Diencephalon (tissue), 1 donor: ENCODE results near the gene SPATA20. TPM values are rescaled to one million over a fixed set of nuclear protein-coding genes. Genes with fewer than 3 reads are reported as not detected.

Source experiments
- total RNA-seq: library from RNA; depleted of rRNA; stranded (reverse); fragments of >200 nt; gene quantifications from one replicate; pipeline ENCODE4 v1.2.3, GENCODE V29; 2014

Gene SPATA20
- 32.8 TPM for total RNA-seq

DNA sequence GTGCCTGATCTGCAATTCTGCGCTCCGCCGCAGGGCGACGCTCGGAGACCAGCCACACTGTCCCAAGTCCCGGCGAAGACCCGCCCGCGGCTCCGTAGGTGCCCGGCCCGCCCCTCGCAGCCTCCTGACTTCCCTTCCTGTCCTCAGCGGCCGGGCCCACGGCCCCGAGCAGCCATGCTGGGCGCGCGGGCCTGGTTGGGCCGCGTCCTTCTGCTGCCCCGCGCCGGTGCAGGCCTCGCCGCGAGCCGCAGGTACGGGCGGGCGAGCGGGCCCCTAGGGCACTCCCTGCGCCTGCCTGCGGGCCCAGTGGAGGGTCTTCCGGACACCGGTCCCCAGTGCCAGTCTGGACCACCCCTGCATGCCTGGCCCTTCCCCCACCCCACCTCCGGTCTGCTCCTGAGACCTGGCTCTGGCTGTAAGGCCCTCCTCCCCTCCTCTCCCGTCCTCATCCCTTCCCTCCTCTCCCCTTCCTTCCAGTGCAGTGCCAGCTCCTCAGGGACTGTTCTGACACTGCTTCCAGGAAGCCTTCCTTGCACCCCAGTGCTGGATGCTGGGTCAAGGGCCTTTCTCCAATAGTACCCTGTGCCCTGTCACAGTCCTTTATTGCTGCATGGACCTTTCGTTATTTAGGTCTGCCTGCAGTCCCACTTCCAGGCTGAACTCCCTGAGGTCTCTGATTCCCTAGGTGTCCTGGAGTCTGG, at the start of gene SPATA20:
Gene SPATA20, plus strand, starts transcription at position 140 of the 701 bp plus-strand sequence. Its CDS starts 35 bp downstream, at position 175.

DNA sequence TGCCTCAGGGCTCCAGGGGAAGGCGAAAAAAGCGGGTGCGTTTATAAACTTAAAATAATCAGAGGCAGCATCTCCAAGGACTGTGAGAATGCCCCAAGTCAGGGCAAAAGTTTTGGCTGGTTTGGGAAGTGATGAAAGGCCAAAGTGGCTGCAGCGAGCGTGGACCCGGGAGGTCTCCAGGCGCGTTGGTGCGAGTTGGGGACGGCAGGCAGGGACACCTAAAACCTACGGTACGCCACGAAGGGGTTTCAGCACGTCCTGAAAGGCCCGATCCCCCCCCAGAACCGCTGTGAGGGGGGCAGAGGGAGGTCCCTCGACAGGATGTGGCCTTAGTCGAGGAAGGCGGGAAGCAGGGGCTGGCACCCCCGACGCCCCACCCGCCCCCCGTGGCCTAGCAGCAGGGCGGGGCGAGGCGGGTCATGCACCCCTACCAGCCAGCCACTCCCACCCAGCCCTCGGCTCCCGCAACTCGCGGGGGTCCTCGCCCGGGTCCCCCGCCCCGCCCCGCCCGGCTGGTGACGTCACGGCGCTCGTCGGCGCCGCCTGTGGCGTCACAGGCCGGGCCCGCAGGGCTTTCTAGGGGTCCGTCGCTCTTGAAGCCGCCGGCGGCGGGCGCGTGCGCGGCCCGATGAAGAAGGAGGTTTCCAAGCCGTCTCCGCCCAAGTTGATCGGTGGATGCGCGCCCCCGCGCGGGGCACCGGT, 39.0 kb upstream of the SPATA20 start, which contains the start of gene MYCBPAP:
Gene MYCBPAP, plus strand, starts transcription at position 569 of the 702 bp plus-strand sequence. CDS start 236 bp downstream, outside the sequence.

DNA sequence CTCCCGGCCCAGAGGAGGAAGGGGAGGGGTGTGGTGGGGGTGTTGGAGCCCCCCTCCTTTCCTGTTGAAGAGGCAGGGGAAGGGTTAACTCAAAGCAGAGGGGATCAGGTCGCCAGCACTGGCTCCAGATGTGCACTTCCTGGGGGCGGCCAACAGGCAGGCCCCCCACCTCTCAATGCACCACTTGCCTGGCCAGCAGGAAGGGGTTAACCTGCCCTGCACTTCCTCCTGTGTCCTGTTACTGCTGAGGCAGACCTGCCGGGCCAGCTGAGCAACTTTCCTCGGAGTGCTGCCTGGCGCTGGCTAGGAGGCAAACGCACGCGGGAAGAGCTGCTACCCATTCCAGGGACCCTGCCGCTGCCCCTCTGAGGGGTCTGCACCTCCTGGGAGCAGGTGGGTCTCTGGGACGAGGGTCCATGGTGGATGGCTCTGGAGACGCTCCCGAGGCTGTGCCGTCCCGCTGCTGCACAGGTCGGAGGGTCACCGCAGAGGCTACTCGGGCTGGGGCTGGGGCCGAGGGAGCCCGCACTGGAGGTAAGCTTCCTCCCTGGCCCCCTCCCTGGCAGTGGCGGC, 14.4 kb upstream of the SPATA20 start, which contains the start of gene EPN3:
Gene EPN3, plus strand, starts transcription at position 284 of the 573 bp plus-strand sequence. CDS start 3,822 bp downstream, outside the sequence.

DNA sequence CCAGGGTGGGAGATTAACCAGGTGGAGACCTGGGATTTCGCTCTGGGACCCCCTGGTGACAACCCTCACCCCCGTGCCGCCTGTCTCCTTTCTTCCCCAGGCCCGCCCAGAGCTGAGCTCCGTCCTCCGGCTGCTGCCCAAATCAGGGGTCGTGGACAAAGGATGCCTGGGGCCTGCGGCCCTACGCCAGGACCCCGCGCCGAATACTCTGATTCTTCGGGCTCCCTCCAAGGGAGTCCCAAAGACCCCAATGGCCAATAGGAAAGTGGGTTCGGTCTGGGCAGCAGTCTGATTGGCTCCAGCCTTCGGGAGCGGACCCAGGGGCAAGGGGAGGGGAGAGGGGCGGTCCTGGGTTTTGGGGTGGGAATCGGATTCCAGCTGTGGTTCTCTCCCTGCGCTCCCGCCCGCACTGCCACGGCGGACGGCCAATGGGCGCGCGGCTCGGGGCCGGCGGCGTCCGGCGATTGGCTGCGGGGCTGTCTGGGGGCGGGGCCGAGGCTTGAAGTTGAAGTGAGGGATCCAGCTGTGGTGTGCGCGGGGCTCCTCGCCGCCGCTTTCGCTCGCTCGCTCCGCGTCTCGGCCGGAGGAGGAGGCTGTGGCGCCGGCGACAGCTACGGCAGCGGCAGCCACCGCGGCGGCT, 13.3 kb downstream of the SPATA20 start, which contains the start of gene CACNA1G:
Gene CACNA1G, plus strand, starts transcription at position 531 of the 640 bp plus-strand sequence. CDS start 745 bp downstream, outside the sequence.

Other genes starting within 250 kb of the SPATA20 start
- 14.1 TPM for gene XYLT2, start 201.0 kb upstream of the SPATA20 start, total RNA-seq
- gene MRPL27, start 174.0 kb upstream of the SPATA20 start, total RNA-seq: 40.8 TPM
- gene EME1, start 173.9 kb upstream of the SPATA20 start, total RNA-seq: 1.4 TPM
- gene LRRC59, start 149.7 kb upstream of the SPATA20 start, total RNA-seq: 48.9 TPM
- gene ACSF2, start 121.0 kb upstream of the SPATA20 start, total RNA-seq: 4.8 TPM
- 0.46 TPM for gene CHAD, start 78.3 kb upstream of the SPATA20 start, total RNA-seq
- gene RSAD1, start 68.3 kb upstream of the SPATA20 start, total RNA-seq: 14.1 TPM
- gene MYCBPAP, start 38.7 kb upstream of the SPATA20 start, total RNA-seq: 1.8 TPM
- gene EPN3, start 14.4 kb upstream of the SPATA20 start, total RNA-seq: 0.23 TPM
- 36.0 TPM for gene CACNA1G, start 13.5 kb downstream of the SPATA20 start, total RNA-seq
- gene ABCC3, start 87.7 kb downstream of the SPATA20 start, total RNA-seq: 0.46 TPM
- 30.2 TPM for gene ANKRD40, start 160.7 kb downstream of the SPATA20 start, total RNA-seq
- gene LUC7L3, start 172.4 kb downstream of the SPATA20 start, total RNA-seq: 109 TPM
- gene ANKRD40CL, start 220.3 kb downstream of the SPATA20 start, total RNA-seq: not detected